Caco-2 (cell line): ENCODE data around the gene PIR. TPM values are rescaled to one million over a fixed set of nuclear protein-coding genes. Genes with fewer than 3 reads are reported as not detected.

Experiments
- BruUV-seq: library from RNA; stranded (reverse); fragments of 400-500 nt; replicated peaks from 2 replicates; lab custom pipeline; 2021; lab: Mats Ljungman, UMichigan
- CTCF ChIA-PET: fragments of 300-600 bp; sonication (Branson Sonifier 250); formaldehyde crosslinking; loops from one replicate; lab custom pipeline; 2022; ENCODE audit warnings: antibody characterized with exemption; lab: Charles Lee
- POLR2A ChIA-PET: fragments of 300-600 bp; sonication (Branson Sonifier 250); formaldehyde crosslinking; loops from one replicate; lab custom pipeline; 2022; ENCODE audit warnings: antibody characterized with exemption; lab: Charles Lee
- DNase-seq, 2 experiments: peaks; one replicate each; pipeline versions ENCODE4 v3.0.0 to v3.0.0-alpha.2; 2020 to 2022
- H3K27me3 ChIP-seq: replicated peaks from 2 replicates; pipeline ENCODE4 v1.6.0; 2011; ENCODE audit warnings: low read length; ENCODE audit not compliant: control insufficient read depth, insufficient read depth
- H3K36me3 ChIP-seq: 2 replicates; pipeline ENCODE4 v1.5.1; 2011; ENCODE audit warnings: low read length; ENCODE audit not compliant: control insufficient read depth, insufficient read depth
- H3K4me1 ChIP-seq: fragments of 250-450 bp; sonication (Bioruptor Pico); 2 replicates; pipeline ENCODE4 v1.5.1; 2020; ENCODE audit warnings: mild to moderate bottlenecking
- H3K4me3 ChIP-seq: 2 replicates; pipeline ENCODE4 v1.5.1; 2011; ENCODE audit warnings: low read depth, mild to moderate bottlenecking, control low read depth, low read length
- H3K9me3 ChIP-seq: fragments of 250-450 bp; sonication (Bioruptor Pico); 2 replicates; pipeline ENCODE4 v1.5.1; 2020; ENCODE audit warnings: mild to moderate bottlenecking, moderate library complexity
- H3K27ac Mint-ChIP-seq: one replicate; pipeline ENCODE4 v1.8.0; 2022; ENCODE audit warnings: mixed read lengths; ENCODE audit not compliant: unreplicated experiment
- H3K27me3 Mint-ChIP-seq: one replicate; pipeline ENCODE4 v1.8.0; 2022; ENCODE audit warnings: mixed read lengths; ENCODE audit not compliant: insufficient read depth, unreplicated experiment
- H3K36me3 Mint-ChIP-seq: one replicate; pipeline ENCODE4 v1.8.0; 2022; ENCODE audit warnings: mild to moderate bottlenecking, mixed read lengths; ENCODE audit not compliant: insufficient read depth, unreplicated experiment
- H3K4me1 Mint-ChIP-seq: one replicate; pipeline ENCODE4 v1.8.0; 2022; ENCODE audit warnings: low read depth, mixed read lengths; ENCODE audit not compliant: unreplicated experiment
- H3K4me3 Mint-ChIP-seq: one replicate; pipeline ENCODE4 v1.8.0; 2022; ENCODE audit warnings: mild to moderate bottlenecking, moderate library complexity, mixed read lengths; ENCODE audit not compliant: unreplicated experiment
- H3K9me3 Mint-ChIP-seq: one replicate; pipeline ENCODE4 v1.8.0; 2022; ENCODE audit warnings: mixed read lengths; ENCODE audit not compliant: unreplicated experiment
- intact Hi-C: fragments of 100-400 bp; cut with micrococcal nuclease; formaldehyde crosslinking; loops from one replicate; pipeline ENCODE4 v1.10.0; 2022; ENCODE audit not compliant: unreplicated experiment
- total RNA-seq: library from RNA; stranded (reverse); gene quantifications from 2 replicates; pipeline ENCODE4 v1.2.3, GENCODE V29; 2022
- TF ChIP-seq, protein P1 (sequence below), 2 experiments: fragments of 200-600 bp in 1 of 2; IDR thresholded peaks; 1 replicate in 1 of 2; 2 replicates in 1 of 2; pipeline versions ENCODE4 v1.5.1 to v1.8.0; 2011 to 2022; ENCODE audit warnings: antibody characterized with exemption in 1 of 2, control low read depth in 1 of 2, inconsistent platforms in 1 of 2, low read depth in 1 of 2, low read length in 1 of 2, mild to moderate bottlenecking in 1 of 2, moderate library complexity in 1 of 2; ENCODE audit not compliant: insufficient read depth in 1 of 2, severe bottlenecking in 1 of 2, unreplicated experiment in 1 of 2

PIR gene
- total RNA-seq, 1 experiment from 2014 or later = 15.7 TPM

DNA sequence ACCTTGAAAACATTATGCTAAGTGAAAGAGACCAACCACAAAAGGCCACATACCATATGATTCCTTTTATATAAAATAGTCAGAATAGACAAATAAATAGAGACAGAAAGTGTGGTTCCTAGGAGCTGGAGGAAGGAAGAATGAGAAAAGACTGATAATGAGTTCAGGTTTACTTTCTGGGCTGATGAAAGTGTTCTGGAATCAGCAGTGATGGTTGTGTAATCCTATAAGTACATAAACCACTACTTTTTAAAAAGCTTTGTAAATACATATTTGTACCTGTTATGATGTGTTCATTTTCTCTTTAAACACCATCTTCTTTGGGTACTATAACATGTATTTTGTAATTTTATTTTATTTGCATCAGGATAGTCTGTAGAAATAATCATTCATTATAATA is 20.6 kb downstream of the PIR start:
- ChIA-PET POLR2A (no interaction called here), CTCF (no interaction called here)
- no TSS peak for BruUV-seq
- no peak overlapping the region for H3K4me3 ChIP-seq
- Mint-ChIP-seq H3K4me3 (no peak overlapping the region), H3K4me1 (no peaks in the 10 kb centered on the region), H3K27me3 (no peaks in the 10 kb centered on the region), H3K9me3 (no peaks in the 10 kb centered on the region), H3K36me3 (no peaks in the 10 kb centered on the region), H3K27ac (no peak overlapping the region)
- no peaks in the 10 kb centered on the region for H3K9me3 ChIP-seq
- H3K4me1 ChIP-seq = no peaks in the 10 kb centered on the region
- no peak for DNase-seq
- H3K27me3 ChIP-seq = no peaks in the 10 kb centered on the region
- TF ChIP-seq, protein P1, sequence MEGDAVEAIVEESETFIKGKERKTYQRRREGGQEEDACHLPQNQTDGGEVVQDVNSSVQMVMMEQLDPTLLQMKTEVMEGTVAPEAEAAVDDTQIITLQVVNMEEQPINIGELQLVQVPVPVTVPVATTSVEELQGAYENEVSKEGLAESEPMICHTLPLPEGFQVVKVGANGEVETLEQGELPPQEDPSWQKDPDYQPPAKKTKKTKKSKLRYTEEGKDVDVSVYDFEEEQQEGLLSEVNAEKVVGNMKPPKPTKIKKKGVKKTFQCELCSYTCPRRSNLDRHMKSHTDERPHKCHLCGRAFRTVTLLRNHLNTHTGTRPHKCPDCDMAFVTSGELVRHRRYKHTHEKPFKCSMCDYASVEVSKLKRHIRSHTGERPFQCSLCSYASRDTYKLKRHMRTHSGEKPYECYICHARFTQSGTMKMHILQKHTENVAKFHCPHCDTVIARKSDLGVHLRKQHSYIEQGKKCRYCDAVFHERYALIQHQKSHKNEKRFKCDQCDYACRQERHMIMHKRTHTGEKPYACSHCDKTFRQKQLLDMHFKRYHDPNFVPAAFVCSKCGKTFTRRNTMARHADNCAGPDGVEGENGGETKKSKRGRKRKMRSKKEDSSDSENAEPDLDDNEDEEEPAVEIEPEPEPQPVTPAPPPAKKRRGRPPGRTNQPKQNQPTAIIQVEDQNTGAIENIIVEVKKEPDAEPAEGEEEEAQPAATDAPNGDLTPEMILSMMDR (IDR thresholded peaks at IDR 0.05; ENCODE audit: insufficient read depth in 1 of 2, low read depth in 1 of 2, low read length in 1 of 2, severe bottlenecking in 1 of 2, unreplicated experiment in 1 of 2) = no peak
- no peaks in the 10 kb centered on the region for H3K36me3 ChIP-seq
- intact Hi-C loops = no loop called here

DNA sequence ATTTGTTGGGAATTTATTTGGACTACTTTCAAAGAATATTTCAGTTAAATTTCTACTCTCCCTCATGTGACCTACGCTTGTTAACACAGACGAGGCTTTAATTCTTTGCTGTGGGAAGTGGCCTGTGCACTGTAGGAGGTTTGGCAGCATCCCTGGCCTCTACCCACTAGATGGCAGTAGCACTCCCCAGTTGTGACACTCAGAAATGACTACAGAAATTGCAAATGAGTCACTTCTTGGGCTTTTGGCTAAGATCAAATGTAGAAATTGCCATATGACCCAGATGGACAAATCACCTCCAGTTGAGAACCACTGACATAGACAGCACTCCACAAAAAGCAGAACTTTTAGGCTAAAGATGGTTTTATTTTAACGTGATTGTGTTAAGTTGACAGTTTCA is 22.1 kb downstream of the PIR start:
- no peaks in the 10 kb centered on the region for H3K4me1 ChIP-seq
- TF ChIP-seq, protein P1 (IDR thresholded peaks at IDR 0.05; ENCODE audit: insufficient read depth in 1 of 2, low read depth in 1 of 2, low read length in 1 of 2, severe bottlenecking in 1 of 2, unreplicated experiment in 1 of 2) = peak; percentile 59 to 73
- peak; percentile 41 to 64 for DNase-seq
- no peaks in the 10 kb centered on the region for H3K27me3 Mint-ChIP-seq
- H3K36me3 Mint-ChIP-seq = no peaks in the 10 kb centered on the region
- H3K4me1 Mint-ChIP-seq = no peaks in the 10 kb centered on the region
- no peaks in the 10 kb centered on the region for H3K9me3 Mint-ChIP-seq
- POLR2A ChIA-PET = no interaction called here
- CTCF ChIA-PET = interaction anchor here (0.7 kb wide), 1 partner anchor 163 kb away, joined by 3 read pairs; no protein-coding TSS in a partner anchor
- H3K4me3 ChIP-seq = no peak overlapping the region
- no peaks in the 10 kb centered on the region for H3K27me3 ChIP-seq
- intact Hi-C loops = loop anchor here (1.0 kb wide), 2 partner anchors 22 to 94 kb away; partner anchors contain the start of gene PIR
- H3K27ac Mint-ChIP-seq = no peak overlapping the region
- no peak overlapping the region for H3K4me3 Mint-ChIP-seq
- no peaks in the 10 kb centered on the region for H3K9me3 ChIP-seq
- H3K36me3 ChIP-seq = no peaks in the 10 kb centered on the region
- BruUV-seq = no TSS peak

GRCh38 chrX:15469613-15470012 is 23.5 kb downstream of the PIR start:
- H3K27me3 ChIP-seq = no peaks in the 10 kb centered on the region

More at GRCh38 chrX:15469613-15470012, 23.5 kb downstream of the PIR start:
- no TSS peak for BruUV-seq
- ChIA-PET CTCF (interaction anchor here (0.7 kb wide), 1 partner anchor 96 kb away, joined by 3 read pairs; no protein-coding TSS in a partner anchor), POLR2A (interaction anchor here (0.6 kb wide), 1 partner anchor 124 kb away, joined by 4 read pairs; no protein-coding TSS in a partner anchor)
- H3K4me1 ChIP-seq = no peaks in the 10 kb centered on the region
- Mint-ChIP-seq H3K4me1 (no peaks in the 10 kb centered on the region), H3K27ac (no peak overlapping the region), H3K36me3 (no peaks in the 10 kb centered on the region), H3K9me3 (no peaks in the 10 kb centered on the region), H3K27me3 (no peaks in the 10 kb centered on the region), H3K4me3 (no peak overlapping the region)
- no peak overlapping the region for H3K4me3 ChIP-seq
- H3K9me3 ChIP-seq = no peaks in the 10 kb centered on the region
- intact Hi-C loops = loop anchor here (10.0 kb wide), 1 partner anchor 85 kb away; the partner anchor contains the start of gene VEGFD
- TF ChIP-seq, protein P1 (IDR thresholded peaks at IDR 0.05; ENCODE audit: insufficient read depth in 1 of 2, low read depth in 1 of 2, low read length in 1 of 2, severe bottlenecking in 1 of 2, unreplicated experiment in 1 of 2) = no peak
- DNase-seq = no peak
- no peaks in the 10 kb centered on the region for H3K36me3 ChIP-seq
